Activated T-cell treated with anti-CD3 and anti-CD28 coated beads, Interleukin-2, amount 50 U/mL, for 4 hours (primary cell): ENCODE measurements around the gene NUTM2F. TPM values are rescaled to one million over a fixed set of nuclear protein-coding genes. Genes with fewer than 3 reads are reported as not detected.
"Not testable (repeated sequence)": the region's sequence is repeated elsewhere in the genome, so short reads cannot be mapped to it uniquely, and the experiment has no call there.

Experiments used
- ATAC-seq, 2 donors: fragments of 200-7000 bp; cut with Tn5 transposase; one replicate each; pipeline ENCODE4 v1.10.0; 2021
- DNase-seq: peaks from one replicate; pipeline ENCODE4 v3.0.0-alpha.2; 2020
- H3K27me3 Mint-ChIP-seq: one replicate; pipeline ENCODE4 v1.8.0; 2021; ENCODE audit warnings: low read depth, mixed read lengths
- H3K36me3 Mint-ChIP-seq: one replicate; pipeline ENCODE4 v1.8.0; 2022; ENCODE audit warnings: mixed read lengths; ENCODE audit not compliant: insufficient read depth
- H3K4me1 Mint-ChIP-seq: one replicate; pipeline ENCODE4 v1.8.0; 2021; ENCODE audit warnings: low read depth, mixed read lengths
- H3K4me3 Mint-ChIP-seq: one replicate; pipeline ENCODE4 v1.8.0; 2021; ENCODE audit warnings: mild to moderate bottlenecking, moderate library complexity, mixed read lengths
- H3K9me3 Mint-ChIP-seq: one replicate; pipeline ENCODE4 v1.8.0; 2021; ENCODE audit warnings: mixed read lengths
- total RNA-seq, 3 donors: library from RNA; stranded (reverse); gene quantifications; one replicate each; pipeline ENCODE4 v1.2.1, GENCODE V29; 2021

Gene NUTM2F
- total RNA-seq, 3 donors from 2014 or later = not detected

- ATAC-seq = no peak
- Mint-ChIP-seq H3K27me3 (no peaks in the 10 kb centered on the region), H3K36me3 (peaks cover 50% of the 10 kb centered on the region), H3K9me3 (peaks cover 3% of the 10 kb centered on the region), H3K4me3 (no peak overlapping the region), H3K4me1 (no peaks in the 10 kb centered on the region)
- no peak for DNase-seq
Observed at GRCh38 chr9:94289691-94290090, 38.8 kb downstream of the NUTM2F start.

- ATAC-seq = no peak
- DNase-seq = no peak
- Mint-ChIP-seq H3K9me3 (peaks cover 3% of the 10 kb centered on the region), H3K36me3 (peaks cover 45% of the 10 kb centered on the region), H3K27me3 (no peaks in the 10 kb centered on the region), H3K4me1 (no peaks in the 10 kb centered on the region), H3K4me3 (no peak overlapping the region)
Observed at GRCh38 chr9:94287877-94288513, 40.4 kb downstream of the NUTM2F start.

- Mint-ChIP-seq H3K4me3 (no peak overlapping the region), H3K9me3 (peaks cover under 1% of the 10 kb centered on the region), H3K4me1 (no peaks in the 10 kb centered on the region), H3K27me3 (no peaks in the 10 kb centered on the region), H3K36me3 (peaks cover 45% of the 10 kb centered on the region)
- no peak for DNase-seq
- no peak for ATAC-seq
Observed at GRCh38 chr9:94286116-94286515, 42.3 kb downstream of the NUTM2F start.

GRCh38 chr9:94281101-94281500 is 47.3 kb downstream of the NUTM2F start:
- Mint-ChIP-seq H3K36me3 (peaks cover 57% of the 10 kb centered on the region), H3K4me1 (no peaks in the 10 kb centered on the region), H3K4me3 (no peak overlapping the region), H3K9me3 (peaks cover 6% of the 10 kb centered on the region), H3K27me3 (no peaks in the 10 kb centered on the region)
- no peak for ATAC-seq
- no peak for DNase-seq

GRCh38 chr9:94280409-94280989 is 47.9 kb downstream of the NUTM2F start:
- H3K36me3 Mint-ChIP-seq = peaks cover 55% of the 10 kb centered on the region
- H3K4me3 Mint-ChIP-seq = no peak overlapping the region
- peaks cover 6% of the 10 kb centered on the region for H3K9me3 Mint-ChIP-seq
- peaks cover under 1% of the 10 kb centered on the region for H3K4me1 Mint-ChIP-seq
- ATAC-seq (no peak), DNase-seq (no peak)
- H3K27me3 Mint-ChIP-seq = no peaks in the 10 kb centered on the region

GRCh38 chr9:94277885-94278536 is 50.4 kb downstream of the NUTM2F start:
- Mint-ChIP-seq H3K4me3 (no peak overlapping the region), H3K9me3 (peaks cover 6% of the 10 kb centered on the region), H3K36me3 (peaks cover 60% of the 10 kb centered on the region), H3K27me3 (no peaks in the 10 kb centered on the region), H3K4me1 (peaks cover 9% of the 10 kb centered on the region)
- ATAC-seq (no peak), DNase-seq (no peak)

GRCh38 chr9:94277029-94277428 is 51.4 kb downstream of the NUTM2F start:
- peaks cover 17% of the 10 kb centered on the region for H3K4me1 Mint-ChIP-seq
- H3K27me3 Mint-ChIP-seq, ATAC-seq, H3K9me3 Mint-ChIP-seq, DNase-seq, H3K4me3 Mint-ChIP-seq: not testable (repeated sequence)
- peaks cover 58% of the 10 kb centered on the region for H3K36me3 Mint-ChIP-seq

- no peak for ATAC-seq
- peaks cover 23% of the 10 kb centered on the region for H3K4me1 Mint-ChIP-seq
- H3K27me3 Mint-ChIP-seq = no peaks in the 10 kb centered on the region
- H3K4me3 Mint-ChIP-seq = no peak overlapping the region
- H3K36me3 Mint-ChIP-seq = peaks cover 30% of the 10 kb centered on the region
- peaks cover 6% of the 10 kb centered on the region for H3K9me3 Mint-ChIP-seq
- DNase-seq = no peak
Observed at GRCh38 chr9:94270009-94270408, 58.4 kb downstream of the NUTM2F start.

- Mint-ChIP-seq H3K4me1 (peaks cover 20% of the 10 kb centered on the region), H3K9me3 (peaks cover 6% of the 10 kb centered on the region), H3K27me3 (no peaks in the 10 kb centered on the region), H3K36me3 (peaks cover 32% of the 10 kb centered on the region), H3K4me3 (no peak overlapping the region)
- DNase-seq (no peak), ATAC-seq (no peak)
Observed at GRCh38 chr9:94269264-94269663, 59.2 kb downstream of the NUTM2F start.

Other genes starting within 250 kb of the NUTM2F start
- gene PTPDC1, start 244.2 kb downstream of the NUTM2F start, total RNA-seq = 1 to 10 TPM; 4.5 to 5.9 (median 4.5) TPM
- gene ZNF169, start 69.3 kb downstream of the NUTM2F start, total RNA-seq = 1 to 10 TPM; 3.6 to 4.7 (median 3.7) TPM
- not detected for gene PCAT7, start 226.4 kb upstream of the NUTM2F start, total RNA-seq